AG04449 (cell line): ENCODE measurements around the gene HIVEP3.

Experiments
- CTCF ChIA-PET: fragments of 350-600 bp; formaldehyde crosslinking; extraction: SDS; loops from one replicate; lab custom pipeline; 2021; ENCODE audit warnings: antibody characterized with exemption; lab: Yijun Ruan, JAX
- POLR2A ChIA-PET: fragments of 400-600, 350-600 bp; formaldehyde crosslinking; extraction: SDS; loops from one replicate; lab custom pipeline; 2020; ENCODE audit warnings: antibody characterized with exemption, inconsistent platforms; lab: Yijun Ruan, JAX
- DNase-seq: peaks from one replicate; pipeline ENCODE4 v3.0.0-alpha.2; 2010; ENCODE audit warnings: low read depth, low spot score
- H3K4me3 ChIP-seq: 2 replicates; pipeline ENCODE4 v1.5.1; 2011; ENCODE audit warnings: low read depth, mild to moderate bottlenecking, control low read depth, low read length
- TF ChIP-seq, protein P1 (sequence below): IDR thresholded peaks from one replicate; pipeline ENCODE4 v1.5.1; 2011; ENCODE audit warnings: mild to moderate bottlenecking, moderate library complexity, low read length, control low read depth, inconsistent platforms; ENCODE audit not compliant: insufficient read depth; ENCODE audit errors: missing control alignments

The HIVEP3 gene

DNA sequence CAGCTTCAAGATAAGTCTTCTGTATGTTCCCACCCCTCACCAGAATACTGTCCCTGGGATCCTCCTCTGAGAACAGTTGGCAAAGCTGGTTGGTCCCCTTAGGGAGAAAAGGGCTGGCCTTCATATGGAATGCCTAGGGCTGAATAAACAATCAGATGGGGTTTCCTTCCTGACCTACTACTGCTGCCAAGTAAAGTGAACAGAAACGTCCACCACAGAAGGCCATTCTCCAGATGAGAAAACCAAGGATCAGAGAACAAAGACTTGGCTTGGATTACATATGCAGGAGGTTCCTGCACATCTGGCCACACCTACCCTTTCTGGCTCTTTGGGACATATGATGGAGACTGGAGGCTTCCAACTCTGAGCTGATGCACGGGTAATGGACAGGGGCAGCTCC is 194.5 kb downstream of the HIVEP3 start:
- no peak for DNase-seq
- ChIA-PET POLR2A (no interaction called here), CTCF (no interaction called here)
- H3K4me3 ChIP-seq = no peak overlapping the region
- TF ChIP-seq, protein P1, sequence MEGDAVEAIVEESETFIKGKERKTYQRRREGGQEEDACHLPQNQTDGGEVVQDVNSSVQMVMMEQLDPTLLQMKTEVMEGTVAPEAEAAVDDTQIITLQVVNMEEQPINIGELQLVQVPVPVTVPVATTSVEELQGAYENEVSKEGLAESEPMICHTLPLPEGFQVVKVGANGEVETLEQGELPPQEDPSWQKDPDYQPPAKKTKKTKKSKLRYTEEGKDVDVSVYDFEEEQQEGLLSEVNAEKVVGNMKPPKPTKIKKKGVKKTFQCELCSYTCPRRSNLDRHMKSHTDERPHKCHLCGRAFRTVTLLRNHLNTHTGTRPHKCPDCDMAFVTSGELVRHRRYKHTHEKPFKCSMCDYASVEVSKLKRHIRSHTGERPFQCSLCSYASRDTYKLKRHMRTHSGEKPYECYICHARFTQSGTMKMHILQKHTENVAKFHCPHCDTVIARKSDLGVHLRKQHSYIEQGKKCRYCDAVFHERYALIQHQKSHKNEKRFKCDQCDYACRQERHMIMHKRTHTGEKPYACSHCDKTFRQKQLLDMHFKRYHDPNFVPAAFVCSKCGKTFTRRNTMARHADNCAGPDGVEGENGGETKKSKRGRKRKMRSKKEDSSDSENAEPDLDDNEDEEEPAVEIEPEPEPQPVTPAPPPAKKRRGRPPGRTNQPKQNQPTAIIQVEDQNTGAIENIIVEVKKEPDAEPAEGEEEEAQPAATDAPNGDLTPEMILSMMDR = no peak

DNA sequence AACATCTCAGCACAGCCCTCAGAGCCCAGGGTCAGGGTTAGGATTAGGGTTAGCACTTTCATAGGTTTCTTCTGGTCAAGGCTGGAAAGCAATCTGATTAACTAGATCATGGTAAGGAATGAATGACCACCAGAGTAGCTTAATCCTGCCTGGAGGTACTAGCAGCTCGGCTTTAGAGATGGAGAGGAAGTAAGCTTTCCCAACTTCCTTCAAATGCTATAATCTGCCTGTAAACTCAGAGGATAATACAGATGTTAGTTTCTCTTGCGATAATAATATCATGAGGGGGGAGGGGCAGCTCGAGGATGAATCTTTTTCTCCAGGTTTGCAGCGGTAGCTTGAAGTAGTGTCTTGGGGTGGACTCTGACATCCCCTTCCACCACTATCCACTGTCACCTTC is 194.9 kb downstream of the HIVEP3 start:
- CTCF ChIA-PET = interaction anchor here (1.4 kb wide), 1 partner anchor 8 kb away, joined by 3 read pairs; no protein-coding TSS in a partner anchor
- no peak overlapping the region for H3K4me3 ChIP-seq
- DNase-seq = no peak
- TF ChIP-seq, protein P1 = no peak
- POLR2A ChIA-PET = no interaction called here

DNA sequence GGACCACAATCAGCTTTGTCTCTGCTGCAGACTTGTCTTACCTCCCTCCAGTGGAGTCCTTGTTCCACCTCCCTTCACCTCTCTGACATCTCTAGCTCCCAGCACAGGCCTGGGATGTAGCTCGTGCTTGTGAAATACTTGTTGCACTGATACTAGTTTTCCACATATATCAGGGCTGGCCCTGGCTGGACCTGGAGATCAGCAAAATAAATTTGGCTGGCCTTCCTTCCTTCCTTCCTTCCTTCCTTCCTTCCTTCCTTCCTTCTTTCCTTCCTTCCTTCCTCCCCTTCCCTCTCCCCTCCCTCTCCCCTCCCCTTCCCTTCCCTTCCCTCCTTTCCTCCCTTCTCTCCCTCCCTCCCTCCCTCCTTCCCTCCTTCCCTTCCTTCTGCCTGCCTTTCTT is 196.5 kb downstream of the HIVEP3 start:
- DNase-seq = no peak
- ChIA-PET POLR2A (no interaction called here), CTCF (no interaction called here)
- no peak overlapping the region for H3K4me3 ChIP-seq
- TF ChIP-seq, protein P1 = no peak

DNA sequence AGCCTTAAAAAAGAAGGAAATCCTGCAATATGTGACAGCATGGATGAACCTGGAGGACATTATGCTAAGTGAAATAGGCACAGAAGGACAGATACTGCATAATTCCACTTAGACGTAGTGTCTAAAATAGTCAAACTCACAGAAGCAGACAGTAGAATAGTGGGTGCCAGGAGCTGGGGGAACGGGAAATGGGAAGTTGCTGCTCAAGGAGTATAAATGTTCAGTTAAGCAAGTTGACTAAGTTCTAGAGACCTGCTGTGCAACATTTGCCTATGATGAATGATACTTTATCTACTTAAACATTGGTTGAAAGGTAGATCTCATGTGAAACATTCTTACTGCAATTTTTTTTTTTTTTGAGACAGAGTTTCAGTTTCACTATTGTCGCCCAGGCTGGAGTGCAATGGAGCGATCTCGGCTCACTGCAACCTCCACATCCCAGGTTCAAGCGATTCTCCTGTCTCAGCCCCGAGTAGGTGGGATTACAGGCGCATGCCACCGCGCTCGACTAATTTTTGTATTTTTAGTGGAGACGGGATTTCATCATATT is 197.8 kb downstream of the HIVEP3 start:
- no peak for DNase-seq
- TF ChIP-seq, protein P1 = no peak
- no peak overlapping the region for H3K4me3 ChIP-seq
- ChIA-PET CTCF (interaction anchor here (1.6 kb wide), 1 partner anchor 75 kb away, joined by 3 read pairs; no protein-coding TSS in a partner anchor), POLR2A (no interaction called here)

DNA sequence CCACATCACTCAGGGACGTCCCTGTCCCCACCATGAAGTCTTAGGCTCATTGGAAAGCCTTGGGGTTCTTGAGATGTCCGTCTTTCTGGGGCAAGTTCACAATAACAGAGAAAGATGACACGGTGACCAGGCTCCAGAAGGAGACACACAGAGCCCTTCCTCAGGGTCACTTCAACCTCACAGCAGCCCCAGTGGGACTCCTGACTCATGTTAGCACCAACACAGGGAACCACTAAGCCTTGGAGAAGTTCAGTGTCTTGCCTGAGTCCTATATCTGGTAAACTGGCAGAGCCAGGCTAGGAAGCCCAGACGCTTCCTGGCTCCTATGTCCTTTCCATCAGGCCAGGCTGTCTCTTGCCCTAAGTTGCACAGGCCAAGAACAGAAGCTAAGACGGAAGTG is 199.1 kb downstream of the HIVEP3 start:
- CTCF ChIA-PET = interaction anchor here (1.2 to 1.6 kb wide), 3 partner anchors 9 to 145 kb away, joined by 3 to 4 read pairs (median 3); no protein-coding TSS in a partner anchor
- TF ChIP-seq, protein P1 = no peak
- POLR2A ChIA-PET = no interaction called here
- DNase-seq = no peak
- H3K4me3 ChIP-seq = no peak overlapping the region

DNA sequence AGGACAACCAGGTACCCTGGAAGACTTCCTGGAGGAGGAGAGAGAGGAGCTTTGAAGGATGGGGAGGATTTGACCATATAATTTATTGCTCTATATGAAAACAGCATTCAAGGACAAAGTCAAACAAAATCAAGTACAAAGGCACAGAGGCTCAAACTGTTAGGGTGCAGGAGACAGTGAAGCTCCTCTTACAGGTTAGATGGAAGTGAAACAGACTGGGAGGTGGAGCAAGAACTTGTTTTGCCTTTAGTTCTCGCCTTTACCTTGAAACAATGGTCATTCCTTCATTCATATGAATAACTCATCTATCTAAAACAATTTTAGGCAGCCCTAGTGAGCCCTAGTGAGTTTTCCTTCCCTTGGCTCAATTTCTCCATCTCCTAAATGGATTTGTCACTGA is 199.6 kb downstream of the HIVEP3 start:
- ChIA-PET CTCF (interaction anchor here (1.2 to 1.5 kb wide), 3 partner anchors 9 to 145 kb away, joined by 3 to 4 read pairs (median 3); no protein-coding TSS in a partner anchor), POLR2A (no interaction called here)
- TF ChIP-seq, protein P1 = no peak
- H3K4me3 ChIP-seq = no peak overlapping the region
- DNase-seq = no peak
